Measurements from ENCODE around the gene THAP4. TPM values are rescaled to one million over a fixed set of nuclear protein-coding genes. Genes with fewer than 3 reads are reported as not detected.

THAP4 gene
- total and polyA plus RNA-seq, 2 of the 13 experiments (the other 11 are each of a cell fraction or from before 2014, with no cell fraction given): 59.7 to 75.7 TPM

DNA sequence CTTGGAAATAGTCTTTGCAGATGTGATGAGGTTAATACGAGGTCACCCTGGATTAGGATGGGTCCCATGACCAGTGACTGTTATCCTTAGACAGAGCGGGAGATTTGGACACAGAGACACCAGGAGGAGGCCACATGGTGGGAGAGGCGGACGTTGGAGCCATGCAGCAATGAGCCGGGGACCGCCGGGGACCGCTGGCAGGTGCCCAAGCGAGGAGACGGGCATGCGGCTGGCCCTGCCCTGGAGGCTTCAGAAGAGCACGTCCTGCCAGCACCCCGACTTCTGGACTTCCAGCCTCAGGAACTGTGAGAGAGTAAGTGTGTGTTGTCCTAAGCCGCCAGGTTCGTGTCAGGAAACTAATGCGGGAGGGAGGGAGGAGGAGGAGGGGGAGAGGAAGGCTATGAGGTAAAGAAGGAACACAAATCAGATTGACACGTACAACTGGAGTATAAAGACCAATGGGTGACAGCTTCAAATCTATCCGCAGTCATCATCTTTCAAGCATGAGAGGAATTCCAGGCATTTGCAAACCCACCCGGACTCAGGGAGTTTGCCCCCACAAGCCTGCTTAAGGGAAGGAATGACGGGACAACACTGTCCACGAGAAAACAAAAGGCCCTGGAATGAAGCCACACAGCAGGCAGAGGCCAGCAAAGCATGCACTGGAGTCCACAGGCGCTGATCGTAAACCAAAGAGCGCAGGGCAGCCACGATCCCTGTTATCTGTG is 90.0 kb downstream of the THAP4 start (continued):
- TF ChIP-seq, protein P1, sequence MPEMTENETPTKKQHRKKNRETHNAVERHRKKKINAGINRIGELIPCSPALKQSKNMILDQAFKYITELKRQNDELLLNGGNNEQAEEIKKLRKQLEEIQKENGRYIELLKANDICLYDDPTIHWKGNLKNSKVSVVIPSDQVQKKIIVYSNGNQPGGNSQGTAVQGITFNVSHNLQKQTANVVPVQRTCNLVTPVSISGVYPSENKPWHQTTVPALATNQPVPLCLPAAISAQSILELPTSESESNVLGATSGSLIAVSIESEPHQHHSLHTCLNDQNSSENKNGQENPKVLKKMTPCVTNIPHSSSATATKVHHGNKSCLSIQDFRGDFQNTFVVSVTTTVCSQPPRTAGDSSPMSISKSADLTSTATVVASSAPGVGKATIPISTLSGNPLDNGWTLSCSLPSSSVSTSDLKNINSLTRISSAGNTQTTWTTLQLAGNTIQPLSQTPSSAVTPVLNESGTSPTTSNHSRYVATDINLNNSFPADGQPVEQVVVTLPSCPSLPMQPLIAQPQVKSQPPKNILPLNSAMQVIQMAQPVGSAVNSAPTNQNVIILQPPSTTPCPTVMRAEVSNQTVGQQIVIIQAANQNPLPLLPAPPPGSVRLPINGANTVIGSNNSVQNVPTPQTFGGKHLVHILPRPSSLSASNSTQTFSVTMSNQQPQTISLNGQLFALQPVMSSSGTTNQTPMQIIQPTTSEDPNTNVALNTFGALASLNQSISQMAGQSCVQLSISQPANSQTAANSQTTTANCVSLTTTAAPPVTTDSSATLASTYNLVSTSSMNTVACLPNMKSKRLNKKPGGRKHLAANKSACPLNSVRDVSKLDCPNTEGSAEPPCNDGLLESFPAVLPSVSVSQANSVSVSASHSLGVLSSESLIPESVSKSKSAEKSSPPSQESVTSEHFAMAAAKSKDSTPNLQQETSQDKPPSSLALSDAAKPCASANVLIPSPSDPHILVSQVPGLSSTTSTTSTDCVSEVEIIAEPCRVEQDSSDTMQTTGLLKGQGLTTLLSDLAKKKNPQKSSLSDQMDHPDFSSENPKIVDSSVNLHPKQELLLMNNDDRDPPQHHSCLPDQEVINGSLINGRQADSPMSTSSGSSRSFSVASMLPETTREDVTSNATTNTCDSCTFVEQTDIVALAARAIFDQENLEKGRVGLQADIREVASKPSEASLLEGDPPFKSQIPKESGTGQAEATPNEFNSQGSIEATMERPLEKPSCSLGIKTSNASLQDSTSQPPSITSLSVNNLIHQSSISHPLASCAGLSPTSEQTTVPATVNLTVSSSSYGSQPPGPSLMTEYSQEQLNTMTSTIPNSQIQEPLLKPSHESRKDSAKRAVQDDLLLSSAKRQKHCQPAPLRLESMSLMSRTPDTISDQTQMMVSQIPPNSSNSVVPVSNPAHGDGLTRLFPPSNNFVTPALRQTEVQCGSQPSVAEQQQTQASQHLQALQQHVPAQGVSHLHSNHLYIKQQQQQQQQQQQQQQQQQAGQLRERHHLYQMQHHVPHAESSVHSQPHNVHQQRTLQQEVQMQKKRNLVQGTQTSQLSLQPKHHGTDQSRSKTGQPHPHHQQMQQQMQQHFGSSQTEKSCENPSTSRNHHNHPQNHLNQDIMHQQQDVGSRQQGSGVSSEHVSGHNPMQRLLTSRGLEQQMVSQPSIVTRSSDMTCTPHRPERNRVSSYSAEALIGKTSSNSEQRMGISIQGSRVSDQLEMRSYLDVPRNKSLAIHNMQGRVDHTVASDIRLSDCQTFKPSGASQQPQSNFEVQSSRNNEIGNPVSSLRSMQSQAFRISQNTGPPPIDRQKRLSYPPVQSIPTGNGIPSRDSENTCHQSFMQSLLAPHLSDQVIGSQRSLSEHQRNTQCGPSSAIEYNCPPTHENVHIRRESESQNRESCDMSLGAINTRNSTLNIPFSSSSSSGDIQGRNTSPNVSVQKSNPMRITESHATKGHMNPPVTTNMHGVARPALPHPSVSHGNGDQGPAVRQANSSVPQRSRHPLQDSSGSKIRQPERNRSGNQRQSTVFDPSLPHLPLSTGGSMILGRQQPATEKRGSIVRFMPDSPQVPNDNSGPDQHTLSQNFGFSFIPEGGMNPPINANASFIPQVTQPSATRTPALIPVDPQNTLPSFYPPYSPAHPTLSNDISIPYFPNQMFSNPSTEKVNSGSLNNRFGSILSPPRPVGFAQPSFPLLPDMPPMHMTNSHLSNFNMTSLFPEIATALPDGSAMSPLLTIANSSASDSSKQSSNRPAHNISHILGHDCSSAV (CRISPR knock-in tag; IDR thresholded peaks at IDR 0.05; ENCODE audit: borderline replicate concordance): no peak
- TF ChIP-seq U2AF2 (IDR thresholded peaks at IDR 0.05; ENCODE audit: low read depth, low read length) (no peak), TCF12 (IDR thresholded peaks at IDR 0.05) (no peak), TCF12 (CRISPR knock-in tag; IDR thresholded peaks at IDR 0.05) (no peak), MAFK (conservative IDR thresholded peaks at IDR 0.05 in 1 of 2, IDR thresholded peaks at IDR 0.05 in 1 of 2; ENCODE audit: low read length in 2 of 2) (no peak), ZNF331 (CRISPR knock-in tag; IDR thresholded peaks at IDR 0.05) (peak; percentile 10; the same call in 1 of the 2 replicates), TCF7 (IDR thresholded peaks at IDR 0.05; ENCODE audit: low read depth) (0 out of 2 replicates have a peak, but pooled peaks have one; percentile 16), CEBPB (IDR thresholded peaks at IDR 0.05; ENCODE audit: borderline replicate concordance, low read depth, low read length) (no peak), PCBP1 (IDR thresholded peaks at IDR 0.05; ENCODE audit: borderline replicate concordance, low read depth, low read length) (no peak), ZNF343 (CRISPR knock-in tag; IDR thresholded peaks at IDR 0.05) (no peak), ZNF792 (CRISPR knock-in tag; IDR thresholded peaks at IDR 0.05) (no peak), GATAD2A (CRISPR knock-in tag; IDR thresholded peaks at IDR 0.05) (peak; percentile 42)
- TF ChIP-seq, protein P2, sequence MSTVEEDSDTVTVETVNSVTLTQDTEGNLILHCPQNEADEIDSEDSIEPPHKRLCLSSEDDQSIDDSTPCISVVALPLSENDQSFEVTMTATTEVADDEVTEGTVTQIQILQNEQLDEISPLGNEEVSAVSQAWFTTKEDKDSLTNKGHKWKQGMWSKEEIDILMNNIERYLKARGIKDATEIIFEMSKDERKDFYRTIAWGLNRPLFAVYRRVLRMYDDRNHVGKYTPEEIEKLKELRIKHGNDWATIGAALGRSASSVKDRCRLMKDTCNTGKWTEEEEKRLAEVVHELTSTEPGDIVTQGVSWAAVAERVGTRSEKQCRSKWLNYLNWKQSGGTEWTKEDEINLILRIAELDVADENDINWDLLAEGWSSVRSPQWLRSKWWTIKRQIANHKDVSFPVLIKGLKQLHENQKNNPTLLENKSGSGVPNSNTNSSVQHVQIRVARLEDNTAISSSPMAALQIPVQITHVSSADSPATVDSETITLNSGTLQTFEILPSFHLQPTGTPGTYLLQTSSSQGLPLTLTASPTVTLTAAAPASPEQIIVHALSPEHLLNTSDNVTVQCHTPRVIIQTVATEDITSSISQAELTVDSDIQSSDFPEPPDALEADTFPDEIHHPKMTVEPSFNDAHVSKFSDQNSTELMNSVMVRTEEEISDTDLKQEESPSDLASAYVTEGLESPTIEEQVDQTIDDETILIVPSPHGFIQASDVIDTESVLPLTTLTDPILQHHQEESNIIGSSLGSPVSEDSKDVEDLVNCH (CRISPR knock-in tag; IDR thresholded peaks at IDR 0.05): no peak
- TF ChIP-seq, protein P3, sequence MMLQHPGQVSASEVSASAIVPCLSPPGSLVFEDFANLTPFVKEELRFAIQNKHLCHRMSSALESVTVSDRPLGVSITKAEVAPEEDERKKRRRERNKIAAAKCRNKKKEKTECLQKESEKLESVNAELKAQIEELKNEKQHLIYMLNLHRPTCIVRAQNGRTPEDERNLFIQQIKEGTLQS (CRISPR knock-in tag; IDR thresholded peaks at IDR 0.05): no peak
- TF ChIP-seq, protein P4, sequence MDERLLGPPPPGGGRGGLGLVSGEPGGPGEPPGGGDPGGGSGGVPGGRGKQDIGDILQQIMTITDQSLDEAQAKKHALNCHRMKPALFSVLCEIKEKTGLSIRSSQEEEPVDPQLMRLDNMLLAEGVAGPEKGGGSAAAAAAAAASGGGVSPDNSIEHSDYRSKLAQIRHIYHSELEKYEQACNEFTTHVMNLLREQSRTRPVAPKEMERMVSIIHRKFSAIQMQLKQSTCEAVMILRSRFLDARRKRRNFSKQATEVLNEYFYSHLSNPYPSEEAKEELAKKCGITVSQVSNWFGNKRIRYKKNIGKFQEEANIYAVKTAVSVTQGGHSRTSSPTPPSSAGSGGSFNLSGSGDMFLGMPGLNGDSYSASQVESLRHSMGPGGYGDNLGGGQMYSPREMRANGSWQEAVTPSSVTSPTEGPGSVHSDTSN (CRISPR knock-in tag; IDR thresholded peaks at IDR 0.05): peak; percentile 51; the same call in 1 of the 2 replicates
